HG03442 (cell line): ENCODE results near the gene DNAJC10.

Source experiments
- ATAC-seq: cut with Tn5 transposase; IDR thresholded peaks from one replicate; pipeline ENCODE4 v1.9.1; 2021; ENCODE audit warnings: mild to moderate bottlenecking, moderate library complexity; ENCODE audit not compliant: unreplicated experiment

Gene DNAJC10

GRCh38 chr2:182831921-182832320 is 115.9 kb downstream of the DNAJC10 start:
- ATAC-seq, result no peak

- no peak for ATAC-seq
These were observed 117.2 kb downstream of the DNAJC10 start for GRCh38 chr2:182833084-182833854.

- ATAC-seq, result no peak
These were observed 118.2 kb downstream of the DNAJC10 start for GRCh38 chr2:182834293-182834692.

- no peak for ATAC-seq
These were observed 120.4 kb downstream of the DNAJC10 start for GRCh38 chr2:182836451-182836850.
